ENCODE data around the gene CYP11A1.
A peak's percentile ranks its signal among the peaks of the same experiment; 100 is the strongest.

Gene CYP11A1

GRCh38 chr15:74318376-74319137 is 48.9 kb downstream of the CYP11A1 start:
- H3K4me1 Mint-ChIP-seq, result peaks cover 55% of the 10 kb centered on the region
- no peak overlapping the region for H3K4me3 Mint-ChIP-seq
- H3K9me3 Mint-ChIP-seq, result no peaks in the 10 kb centered on the region
- no peaks in the 10 kb centered on the region for H3K36me3 Mint-ChIP-seq (ENCODE audit: low read depth)
- no peak for DNase-seq
- no peak for TF ChIP-seq CTCF (IDR thresholded peaks at IDR 0.05)
- H3K27ac Mint-ChIP-seq, result no peak overlapping the region
- H3K27me3 Mint-ChIP-seq (ENCODE audit: low read depth, poor library complexity), result peaks cover 16% of the 10 kb centered on the region

- no peaks in the 10 kb centered on the region for H3K9me3 Mint-ChIP-seq
- H3K27ac Mint-ChIP-seq, result no peak overlapping the region
- peak overlapping the region; percentile 20 for H3K4me3 Mint-ChIP-seq
- peak; percentile 62 for DNase-seq
- peaks cover 62% of the 10 kb centered on the region for H3K4me1 Mint-ChIP-seq
- H3K27me3 Mint-ChIP-seq (ENCODE audit: low read depth, poor library complexity), result peaks cover 16% of the 10 kb centered on the region
- TF ChIP-seq CTCF (IDR thresholded peaks at IDR 0.05), result no peak
- no peaks in the 10 kb centered on the region for H3K36me3 Mint-ChIP-seq (ENCODE audit: low read depth)
These were observed 49.5 kb downstream of the CYP11A1 start for GRCh38 chr15:74317820-74318375.

- no peaks in the 10 kb centered on the region for H3K9me3 Mint-ChIP-seq
- DNase-seq, result no peak
- peaks cover 79% of the 10 kb centered on the region for H3K4me1 Mint-ChIP-seq
- H3K36me3 Mint-ChIP-seq (ENCODE audit: low read depth), result no peaks in the 10 kb centered on the region
- TF ChIP-seq CTCF (IDR thresholded peaks at IDR 0.05), result no peak
- peaks cover 19% of the 10 kb centered on the region for H3K27me3 Mint-ChIP-seq (ENCODE audit: low read depth, poor library complexity)
- H3K27ac Mint-ChIP-seq, result no peak overlapping the region
- H3K4me3 Mint-ChIP-seq, result no peak overlapping the region
These were observed 51.3 kb downstream of the CYP11A1 start for GRCh38 chr15:74316141-74316540.

GRCh38 chr15:74315626-74316025 is 51.8 kb downstream of the CYP11A1 start:
- DNase-seq, result no peak
- TF ChIP-seq CTCF (IDR thresholded peaks at IDR 0.05), result no peak
- Mint-ChIP-seq H3K4me3 (peak overlapping the region; percentile 61), H3K27me3 (ENCODE audit: low read depth, poor library complexity) (peaks cover 21% of the 10 kb centered on the region), H3K27ac (no peak overlapping the region), H3K4me1 (peaks cover 82% of the 10 kb centered on the region), H3K9me3 (no peaks in the 10 kb centered on the region), H3K36me3 (ENCODE audit: low read depth) (no peaks in the 10 kb centered on the region)

- no peak for TF ChIP-seq CTCF (IDR thresholded peaks at IDR 0.05)
- Mint-ChIP-seq H3K4me1 (peaks cover 85% of the 10 kb centered on the region), H3K27ac (no peak overlapping the region), H3K4me3 (peak overlapping the region; percentile 18), H3K36me3 (ENCODE audit: low read depth) (no peaks in the 10 kb centered on the region), H3K9me3 (no peaks in the 10 kb centered on the region), H3K27me3 (ENCODE audit: low read depth, poor library complexity) (peaks cover 27% of the 10 kb centered on the region)
- no peak for DNase-seq
These were observed 52.5 kb downstream of the CYP11A1 start for GRCh38 chr15:74314795-74315438.
